Fibroblast of the aortic adventitia (primary cell): Measurements from ENCODE around the gene INTS4. TPM values are rescaled to one million over a fixed set of nuclear protein-coding genes. Genes with fewer than 3 reads are reported as not detected.
"Not testable (repeated sequence)": the region's sequence is repeated elsewhere in the genome, so short reads cannot be mapped to it uniquely, and the experiment has no call there.

ENCODE experiments used
- DNase-seq: peaks from one replicate; pipeline ENCODE4 v3.0.0-alpha.2; 2010; ENCODE audit warnings: low read depth
- H3K4me3 ChIP-seq: 2 replicates; pipeline ENCODE4 v1.5.1; 2011; ENCODE audit warnings: low read depth, mild to moderate bottlenecking, control low read depth, low read length, moderate library complexity
- CTCF ChIP-seq: IDR thresholded peaks from 2 replicates; pipeline ENCODE4 v1.5.1; 2011; ENCODE audit warnings: mild to moderate bottlenecking, low read length, control low read depth, inconsistent platforms; ENCODE audit not compliant: insufficient read depth
- total RNA-seq: library from RNA; depleted of rRNA; stranded (reverse); fragments of >200 nt; gene quantifications from 2 replicates; pipeline ENCODE4 v1.2.3, GENCODE V29; 2012; ENCODE audit warnings: low replicate concordance

INTS4 gene
- total RNA-seq, 1 donor: 52.6 TPM

GRCh38 chr11:78010304-78010703 lies 15.8 kb upstream of the INTS4 start:
- TF ChIP-seq CTCF: no peak
- DNase-seq: no peak
- H3K4me3 ChIP-seq: no peak overlapping the region

- DNase-seq: no peak
- TF ChIP-seq CTCF: no peak
- no peak overlapping the region for H3K4me3 ChIP-seq
These were observed 14.6 kb upstream of the INTS4 start for GRCh38 chr11:78009062-78009461.

GRCh38 chr11:78000193-78000592 lies 5.7 kb upstream of the INTS4 start:
- DNase-seq: peak; percentile 85
- peak; percentile 74 for TF ChIP-seq CTCF
- H3K4me3 ChIP-seq: no peak overlapping the region

- TF ChIP-seq CTCF: no peak
These were observed 5.1 kb upstream of the INTS4 start for GRCh38 chr11:77999446-78000030.

GRCh38 chr11:77993902-77994301 lies 566 bp downstream of the INTS4 start:
- peak overlapping the region; percentile 92 for H3K4me3 ChIP-seq
- DNase-seq: no peak
- no peak for TF ChIP-seq CTCF

More at GRCh38 chr11:77999446-78000030, 5.1 kb upstream of the INTS4 start:
- H3K4me3 ChIP-seq: no peak overlapping the region
- no peak for DNase-seq

- TF ChIP-seq CTCF: no peak
- no peak for DNase-seq
- H3K4me3 ChIP-seq: no peak overlapping the region
These were observed 3.5 kb downstream of the INTS4 start for GRCh38 chr11:77990981-77991380.

- DNase-seq, H3K4me3 ChIP-seq: not testable (repeated sequence)
These were observed 8.0 kb downstream of the INTS4 start for GRCh38 chr11:77986456-77986855.
